ENCODE measurements around the gene RPS6KA3.
"Not testable (repeated sequence)": the region's sequence is repeated elsewhere in the genome, so short reads cannot be mapped to it uniquely, and the experiment has no call there.

The RPS6KA3 gene

GRCh38 chrX:20217271-20217670 is 49.4 kb downstream of the RPS6KA3 start:
- DNase-seq, result no peak

DNA sequence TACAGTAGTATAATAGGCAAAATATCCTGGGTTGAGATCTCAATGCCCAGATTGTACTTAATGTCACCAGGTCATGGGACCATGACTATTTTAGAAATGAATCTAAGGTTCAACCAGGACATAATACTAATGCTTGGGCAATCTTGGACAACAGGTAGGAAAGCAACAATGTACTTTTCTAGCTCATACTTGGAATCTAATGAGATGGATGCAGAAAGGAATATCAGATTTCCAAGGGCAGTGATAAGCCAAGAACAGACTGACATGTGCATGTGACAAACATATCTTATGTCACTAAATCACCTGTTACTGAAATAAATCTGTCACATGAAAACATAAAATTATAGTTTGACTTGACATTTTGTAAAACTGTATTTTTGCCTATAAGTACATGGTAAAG is 51.1 kb downstream of the RPS6KA3 start:
- DNase-seq, result no peak

- no peak for DNase-seq
Observed at GRCh38 chrX:20212486-20213089, 54.1 kb downstream of the RPS6KA3 start.

DNA sequence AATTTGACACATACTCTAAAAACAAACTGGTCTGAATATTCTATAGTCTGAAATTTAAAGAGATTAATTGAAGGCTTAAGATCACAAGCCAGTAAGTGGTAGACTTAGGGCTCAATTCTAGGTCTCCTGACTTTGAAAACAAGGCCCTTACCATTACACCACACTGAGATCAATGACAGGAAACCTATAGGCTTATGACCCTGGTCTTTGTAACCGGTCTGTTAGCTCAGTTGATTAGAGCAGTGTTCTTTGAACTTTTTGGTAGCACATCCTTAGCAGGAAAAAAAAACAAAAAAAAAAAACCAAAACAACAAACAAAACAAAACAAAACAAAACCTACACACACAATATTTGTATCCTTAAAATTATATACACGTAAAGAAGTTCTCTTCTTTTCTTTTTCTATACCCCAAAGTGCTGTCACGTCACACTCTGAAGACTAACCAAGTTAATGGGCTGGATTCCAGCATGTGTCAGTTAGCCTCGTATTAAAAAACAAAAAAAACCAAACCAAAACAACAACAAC is 55.4 kb downstream of the RPS6KA3 start:
- no peak for DNase-seq

DNA sequence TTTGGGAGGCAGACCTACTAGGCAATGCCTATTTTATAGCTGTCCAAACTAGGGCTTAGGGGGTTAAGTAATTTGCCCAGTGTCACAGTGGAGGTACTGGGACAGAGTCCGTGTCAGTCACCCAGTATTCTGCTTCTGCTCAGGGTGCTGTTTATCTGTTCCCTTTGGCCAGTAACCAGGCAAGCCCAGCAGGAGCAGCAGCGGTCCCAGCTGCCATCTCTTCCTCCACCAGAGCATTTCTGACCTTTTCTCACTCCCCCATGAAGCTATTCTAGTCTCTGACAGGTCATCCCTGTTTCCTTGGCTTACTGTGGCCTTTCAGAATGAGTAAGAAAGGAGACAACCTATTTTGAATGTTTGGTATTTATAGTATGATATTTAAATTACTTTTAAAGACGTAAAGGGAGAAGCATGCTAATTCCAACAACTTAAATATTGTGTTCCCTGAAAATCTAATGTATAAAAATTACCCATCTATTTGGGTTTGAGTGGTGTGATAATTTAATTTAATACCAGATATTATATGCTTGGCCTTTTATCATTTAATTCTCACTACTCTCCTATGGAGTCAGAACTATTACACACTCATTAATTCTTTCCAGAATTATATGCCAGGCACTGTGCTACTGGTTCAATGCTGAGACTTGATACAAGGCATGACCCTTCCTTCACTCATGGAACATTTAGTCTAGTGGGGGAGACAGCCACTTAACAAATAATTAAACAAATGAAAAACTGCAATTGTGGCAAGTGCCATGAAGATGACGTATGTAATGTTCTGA is 60.6 kb downstream of the RPS6KA3 start:
- no peak for DNase-seq

DNA sequence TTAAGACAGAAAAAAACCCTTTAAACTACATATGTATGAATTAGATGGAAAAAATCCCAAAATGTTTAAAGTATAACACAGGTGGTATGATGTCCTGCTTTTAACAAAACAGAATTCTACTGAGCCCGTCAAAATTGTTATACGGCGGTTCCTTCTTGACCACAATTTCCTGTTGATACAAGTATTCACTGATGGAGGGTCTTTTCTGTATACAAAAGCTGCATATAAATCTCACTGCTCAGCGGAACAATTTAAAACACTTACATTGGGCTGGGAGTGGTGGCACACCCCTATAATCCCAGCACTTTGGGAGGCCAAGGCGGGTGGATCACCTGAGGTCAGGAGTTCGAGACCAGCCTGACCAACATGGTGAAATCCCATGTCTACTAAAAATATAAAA is 62.4 kb downstream of the RPS6KA3 start:
- no peak for DNase-seq

DNA sequence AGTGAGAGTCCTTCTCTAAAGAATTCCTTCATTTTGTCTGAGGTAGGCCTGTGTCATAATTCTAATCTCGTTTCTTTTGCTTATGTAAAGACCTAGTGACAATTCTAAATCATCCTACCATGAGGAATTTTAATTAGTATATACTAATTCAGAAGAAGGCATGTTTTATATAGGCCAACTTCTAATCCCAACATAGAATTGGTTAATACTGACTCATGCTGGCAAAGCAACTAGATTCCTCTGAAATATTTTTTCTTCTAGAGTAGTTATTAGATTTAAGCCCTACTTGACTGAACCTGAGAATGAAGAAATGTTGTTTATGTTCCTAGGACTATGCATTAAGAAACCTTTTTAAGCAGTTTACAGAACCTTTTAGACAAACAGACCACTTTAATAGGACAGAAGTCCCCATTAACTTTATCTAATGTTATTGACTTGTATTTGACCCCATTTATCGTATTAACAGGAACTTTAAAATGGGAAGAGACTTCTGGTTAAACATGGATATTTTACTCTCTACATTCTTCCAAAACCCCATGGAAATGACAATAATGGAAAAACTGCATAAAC is 69.0 kb downstream of the RPS6KA3 start:
- DNase-seq, result no peak

GRCh38 chrX:20189171-20189570 is 77.5 kb downstream of the RPS6KA3 start:
- DNase-seq, result no peak

GRCh38 chrX:20181598-20182329 is 84.9 kb downstream of the RPS6KA3 start:
- DNase-seq, result no peak

DNA sequence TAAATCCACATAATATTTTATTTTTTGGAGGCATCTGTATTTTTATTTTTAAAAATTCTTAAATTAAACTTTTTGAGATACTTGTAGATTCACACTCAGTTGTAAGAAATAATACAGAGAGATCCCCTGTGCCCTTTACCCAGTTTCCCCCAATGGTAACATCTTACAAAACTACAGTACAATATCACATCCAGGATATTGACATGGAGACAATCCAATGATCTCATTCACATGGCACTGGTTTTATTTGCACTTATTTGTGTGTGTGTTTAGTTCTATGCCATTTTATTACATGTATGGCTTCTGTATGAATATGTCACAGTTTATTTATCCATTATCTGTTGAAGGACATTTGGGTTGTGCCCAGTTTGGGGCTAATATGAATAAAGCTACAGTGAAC is 89.6 kb downstream of the RPS6KA3 start:
- no peak for DNase-seq

DNA sequence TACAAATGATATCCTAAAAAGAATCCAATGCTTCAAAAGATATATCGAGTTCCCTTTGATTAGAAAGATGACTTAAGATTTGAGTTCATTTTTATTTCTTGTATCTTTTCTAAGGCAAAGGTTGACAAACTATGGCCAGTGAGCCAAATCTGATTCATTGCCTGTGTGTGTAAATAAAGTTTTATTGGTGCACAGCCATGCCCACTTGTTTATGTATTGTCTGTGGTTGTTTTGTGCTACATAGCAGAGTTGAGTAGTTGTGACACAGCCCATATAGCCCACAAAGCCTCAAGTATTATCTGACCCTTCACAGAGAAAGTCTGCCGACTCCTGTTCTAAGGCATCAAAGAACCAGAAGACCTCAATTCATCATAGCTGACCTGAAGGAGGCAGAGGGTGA is 92.9 kb downstream of the RPS6KA3 start:
- DNase-seq, result no peak

- no peak for DNase-seq
Observed at GRCh38 chrX:20173313-20173712, 93.4 kb downstream of the RPS6KA3 start.

GRCh38 chrX:20171887-20172286 is 94.8 kb downstream of the RPS6KA3 start:
- DNase-seq, result no peak

- not testable (repeated sequence) for DNase-seq
Observed at GRCh38 chrX:20162516-20162915, 104.2 kb downstream of the RPS6KA3 start.

DNA sequence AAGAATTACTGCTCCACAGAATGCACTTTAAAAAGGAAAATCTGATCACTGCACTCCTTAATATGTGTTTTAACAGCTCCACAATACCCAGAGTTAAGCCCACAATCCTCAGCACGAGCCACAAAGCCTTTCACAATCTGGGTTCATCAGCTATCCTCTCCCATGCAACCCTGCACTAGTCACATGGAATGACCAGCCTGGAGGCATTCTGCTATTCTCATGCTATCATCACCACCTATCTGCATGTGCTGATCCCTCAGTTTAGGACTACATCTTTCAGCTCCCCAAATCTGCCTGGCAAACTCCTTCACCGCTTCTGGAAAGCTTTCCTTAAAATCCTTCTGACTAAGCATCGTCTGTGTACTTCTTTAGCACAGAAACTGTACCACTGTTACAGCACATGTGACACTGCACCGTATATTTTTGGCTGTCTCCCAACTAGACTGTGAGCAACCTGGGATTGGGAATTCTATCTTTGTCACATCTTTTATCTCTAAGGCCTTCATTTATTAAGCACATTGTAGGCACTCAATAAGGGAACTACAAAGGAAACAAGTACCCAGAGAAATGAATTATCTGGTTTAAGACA is 106.8 kb downstream of the RPS6KA3 start:
- DNase-seq, result no peak

DNA sequence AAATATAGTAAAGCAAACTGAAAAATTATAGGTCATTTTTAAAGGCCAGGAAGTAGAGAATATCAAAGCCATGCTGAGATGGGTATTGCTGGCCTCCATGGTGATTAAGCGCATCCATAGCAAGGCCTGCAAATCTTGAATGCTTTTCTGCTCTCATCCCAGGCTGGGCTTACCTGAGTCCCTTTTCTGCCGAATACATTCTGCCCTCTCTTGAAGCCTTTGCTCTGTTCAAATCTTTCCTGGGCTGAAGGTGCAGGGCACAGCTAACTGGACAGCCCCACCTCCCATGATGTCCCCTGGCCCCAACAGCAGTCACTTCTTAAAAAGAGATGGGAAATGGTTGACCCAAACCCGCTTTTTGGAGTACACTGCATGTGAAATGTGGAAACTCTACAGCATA is 115.0 kb downstream of the RPS6KA3 start:
- DNase-seq, result no peak

DNA sequence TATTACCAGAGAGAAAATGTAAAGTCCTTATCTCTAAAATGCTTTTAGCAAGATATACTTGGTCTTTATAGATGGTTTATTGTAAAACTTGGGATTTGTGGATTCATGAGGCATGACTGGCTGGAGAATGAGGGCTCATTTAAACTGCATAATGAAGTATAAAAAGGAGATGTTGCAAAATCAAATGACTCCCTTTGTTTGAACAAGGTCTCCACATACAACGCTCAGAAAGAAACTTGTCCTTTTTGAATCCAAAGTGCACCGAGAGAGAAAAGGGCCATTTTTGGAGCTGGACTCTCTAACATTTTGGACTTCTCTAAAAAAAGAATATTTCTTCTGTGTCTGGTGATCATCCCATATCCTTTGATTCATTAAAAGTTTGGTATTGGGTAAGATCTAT is 117.4 kb downstream of the RPS6KA3 start:
- DNase-seq, result no peak

GRCh38 chrX:20147561-20147960 is 119.1 kb downstream of the RPS6KA3 start:
- DNase-seq, result no peak

- no peak for DNase-seq
Observed at GRCh38 chrX:20144491-20144890, 122.2 kb downstream of the RPS6KA3 start.

DNA sequence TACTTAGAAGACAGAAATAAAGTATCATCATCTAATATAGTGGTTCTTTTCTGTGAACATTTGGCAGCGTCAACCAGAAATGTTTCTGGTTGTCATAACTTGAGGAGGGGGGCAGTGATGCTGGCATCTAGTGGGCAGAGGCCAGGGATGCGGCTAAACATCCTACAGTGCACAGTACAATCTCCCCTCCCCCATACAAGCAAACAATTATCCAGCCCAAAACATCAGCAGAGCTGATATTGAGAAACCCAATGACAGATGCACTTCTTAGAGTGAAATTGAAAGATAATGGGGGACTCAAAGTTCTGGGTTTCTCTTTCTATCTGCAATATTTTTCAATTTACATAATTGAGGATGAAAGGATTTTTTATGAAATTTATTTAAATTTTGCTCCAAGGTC is 123.1 kb downstream of the RPS6KA3 start:
- DNase-seq, result no peak

GRCh38 chrX:20143111-20143510 is 123.6 kb downstream of the RPS6KA3 start:
- DNase-seq, result no peak

DNA sequence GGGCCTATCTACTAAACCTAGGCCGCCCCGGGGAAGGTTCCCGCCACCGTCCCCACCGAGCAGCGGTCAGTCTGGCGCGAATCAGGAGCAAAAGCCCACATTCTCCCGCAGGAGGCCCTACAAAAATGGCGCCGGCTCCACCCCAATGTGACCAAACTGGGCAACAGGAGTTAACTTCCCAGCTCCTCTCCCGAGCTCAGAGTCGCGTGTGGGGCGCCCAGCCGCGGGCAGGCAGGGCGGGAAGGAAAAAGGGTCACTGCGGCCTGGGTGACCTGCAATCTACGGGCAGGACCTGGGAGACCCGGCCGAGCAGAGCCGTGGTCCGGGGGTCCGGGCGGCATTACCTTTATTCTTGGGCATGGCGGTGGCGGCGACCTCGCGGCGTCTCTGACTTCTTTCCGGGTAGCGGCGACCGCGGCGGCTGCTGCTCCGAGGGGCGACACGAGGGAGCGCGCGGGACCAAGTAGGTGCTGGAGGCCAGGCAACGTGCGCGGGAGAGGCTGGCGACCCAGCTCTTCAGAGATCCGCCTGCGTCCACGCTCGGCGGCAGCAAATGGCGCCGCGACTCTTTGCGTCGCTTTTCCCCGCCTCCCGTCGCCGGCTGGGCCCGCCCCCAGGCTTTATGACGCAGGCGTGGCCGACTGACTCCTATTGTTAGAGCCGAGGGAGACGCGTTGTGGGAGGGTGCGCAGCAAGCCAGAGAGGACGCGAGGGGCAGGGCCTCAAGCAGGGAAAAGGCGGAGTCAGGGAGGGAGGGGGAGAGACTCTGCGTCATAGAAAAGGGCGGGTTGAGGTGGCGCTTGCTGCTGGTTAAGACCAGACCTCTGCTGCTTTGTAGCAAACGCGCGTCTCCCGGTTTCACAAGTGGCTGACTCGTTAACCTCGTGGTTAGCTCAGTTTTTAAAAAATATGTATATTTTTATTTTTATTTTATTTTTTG is 125.2 kb downstream of the RPS6KA3 start, which contains the start of gene EIF1AX:
Gene EIF1AX, minus strand, starts transcription at position 558 of the 940 bp plus-strand sequence. Its CDS starts 198 bp downstream, at position 360.
- DNase-seq, result peak; percentile 93

Data from activated CD4-positive, alpha-beta T cell treated with anti-CD3 and anti-CD28 coated beads, Interleukin-2, amount 50 U/mL, for 4 hours (primary cell).